ENCODE results near the gene TP53I11. TPM values are rescaled to one million over a fixed set of nuclear protein-coding genes. Genes with fewer than 3 reads are reported as not detected.

The TP53I11 gene
- total and polyA plus RNA-seq, 2 donors (not counting 3 experiments of a cell fraction or from before 2014, with no cell fraction given) = 31.5 to 79.4 TPM

- H3K36me3 ChIP-seq (ENCODE audit: control insufficient read depth in 2 of 2, extremely low read depth in 1 of 2, insufficient read depth in 2 of 2, low read length in 2 of 2) = no peaks in the 10 kb centered on the region
- no peak overlapping the region for H3K4me3 ChIP-seq (replicated peaks in 1 of 3; ENCODE audit: insufficient read depth in 1 of 3, low read depth in 1 of 3, low read length in 3 of 3)
- no peak for TF ChIP-seq CTCF (IDR thresholded peaks at IDR 0.05; ENCODE audit: extremely low read depth in 1 of 2, insufficient read depth in 1 of 2, low read depth in 1 of 2, low read length in 2 of 2)
- no peak for TF ChIP-seq JUN (IDR thresholded peaks at IDR 0.05; ENCODE audit: borderline replicate concordance, insufficient read depth, insufficient read length, low read depth)
- TF ChIP-seq EZH2 (IDR thresholded peaks at IDR 0.05; ENCODE audit: borderline replicate concordance, low read depth, low read length, severe bottlenecking) = no peak
- no peak for TF ChIP-seq FOS (IDR thresholded peaks at IDR 0.05; ENCODE audit: borderline replicate concordance, insufficient read depth, low read length)
- no TSS peak for BruUV-seq (replicated peaks)
- no peaks in the 10 kb centered on the region for H4K20me1 ChIP-seq (replicated peaks; ENCODE audit: control insufficient read depth, extremely low read depth, insufficient read depth, low read length)
- H2AFZ ChIP-seq (ENCODE audit: low read depth, low read length) = no peak overlapping the region
- H3K9me3 ChIP-seq (replicated peaks; ENCODE audit: control insufficient read depth, insufficient read depth, low read length) = no peaks in the 10 kb centered on the region
- FAIRE-seq = no peak
- no peaks in the 10 kb centered on the region for H3K9me1 ChIP-seq (replicated peaks; ENCODE audit: control insufficient read depth, extremely low read depth, insufficient read depth, low read length)
- no peak for DNase-seq (ENCODE audit: low read depth, low spot score)
- CTCF ChIA-PET = interaction anchor here (0.7 kb wide), 1 partner anchor 112 kb away, joined by 3 read pairs; no protein-coding TSS in a partner anchor
- H3K4me1 ChIP-seq (ENCODE audit: control insufficient read depth, extremely low read depth, insufficient read depth, low read length) = no peaks in the 10 kb centered on the region
- no peak overlapping the region for H3K9ac ChIP-seq (replicated peaks; ENCODE audit: extremely low read depth, insufficient read depth, low read length)
- H3K79me2 ChIP-seq (ENCODE audit: control insufficient read depth, insufficient read depth, low read length) = no peaks in the 10 kb centered on the region
- intact Hi-C loops (cut with micrococcal nuclease) (no loop called here), dilution Hi-C loops (cut with MboI; ENCODE audit: extremely low pct_ligation_motif_present, low sequenced_read_pairs) (no loop called here)
- POLR2A ChIA-PET = no interaction called here
- no peak overlapping the region for H3K27ac ChIP-seq (ENCODE audit: insufficient read depth, low read depth, low read length)
- H3K4me2 ChIP-seq (ENCODE audit: insufficient read depth, low read length) = no peak overlapping the region
- peaks cover 5 to 6% of the 10 kb centered on the region in 2 experiments for H3K27me3 ChIP-seq (ENCODE audit: control insufficient read depth in 2 of 2, insufficient read depth in 2 of 2, low read length in 2 of 2)
Measured at GRCh38 chr11:44999068-44999467, 48.4 kb upstream of the TP53I11 start.

GRCh38 chr11:44998051-44998450, 47.4 kb upstream of the TP53I11 start:
- Histone ChIP-seq H3K27me3 (ENCODE audit: control insufficient read depth in 2 of 2, insufficient read depth in 2 of 2, low read length in 2 of 2) (peaks cover 3 to 6% of the 10 kb centered on the region in 2 experiments), H3K9ac (replicated peaks; ENCODE audit: extremely low read depth, insufficient read depth, low read length) (no peak overlapping the region), H3K4me2 (ENCODE audit: insufficient read depth, low read length) (no peak overlapping the region), H3K9me1 (replicated peaks; ENCODE audit: control insufficient read depth, extremely low read depth, insufficient read depth, low read length) (no peaks in the 10 kb centered on the region), H3K36me3 (ENCODE audit: control insufficient read depth in 2 of 2, extremely low read depth in 1 of 2, insufficient read depth in 2 of 2, low read length in 2 of 2) (no peaks in the 10 kb centered on the region), H2AFZ (ENCODE audit: low read depth, low read length) (no peak overlapping the region), H3K27ac (ENCODE audit: insufficient read depth, low read depth, low read length) (no peak overlapping the region), H3K79me2 (ENCODE audit: control insufficient read depth, insufficient read depth, low read length) (no peaks in the 10 kb centered on the region), H3K4me1 (ENCODE audit: control insufficient read depth, extremely low read depth, insufficient read depth, low read length) (no peaks in the 10 kb centered on the region), H3K4me3 (replicated peaks in 1 of 3; ENCODE audit: insufficient read depth in 1 of 3, low read depth in 1 of 3, low read length in 3 of 3) (no peak overlapping the region), H3K9me3 (replicated peaks; ENCODE audit: control insufficient read depth, insufficient read depth, low read length) (no peaks in the 10 kb centered on the region), H4K20me1 (replicated peaks; ENCODE audit: control insufficient read depth, extremely low read depth, insufficient read depth, low read length) (no peaks in the 10 kb centered on the region)
- DNase-seq (ENCODE audit: low read depth, low spot score) (no peak), FAIRE-seq (no peak)
- no peak for TF ChIP-seq POLR2A (IDR thresholded peaks at IDR 0.05; ENCODE audit: low read depth, low read length)
- TF ChIP-seq JUN (IDR thresholded peaks at IDR 0.05; ENCODE audit: borderline replicate concordance, insufficient read depth, insufficient read length, low read depth) = no peak
- no peak for TF ChIP-seq POLR2AphosphoS5 (IDR thresholded peaks at IDR 0.05; ENCODE audit: insufficient read depth, low read depth, low read length)
- no peak for TF ChIP-seq MAX (IDR thresholded peaks at IDR 0.05; ENCODE audit: insufficient read depth, insufficient read length)
- no peak for TF ChIP-seq EZH2 (IDR thresholded peaks at IDR 0.05; ENCODE audit: borderline replicate concordance, low read depth, low read length, severe bottlenecking)
- TF ChIP-seq MYC (IDR thresholded peaks at IDR 0.05; ENCODE audit: low read depth, low read length) = no peak
- TF ChIP-seq CTCF (IDR thresholded peaks at IDR 0.05; ENCODE audit: extremely low read depth in 1 of 2, insufficient read depth in 1 of 2, low read depth in 1 of 2, low read length in 2 of 2) = no peak
- TF ChIP-seq GATA2 (IDR thresholded peaks at IDR 0.05; ENCODE audit: insufficient read depth, insufficient read length, low read depth, low read length) = no peak
- TF ChIP-seq FOS (IDR thresholded peaks at IDR 0.05; ENCODE audit: borderline replicate concordance, insufficient read depth, low read length) = no peak
- POLR2A ChIA-PET = no interaction called here
- dilution Hi-C loops (cut with MboI; ENCODE audit: extremely low pct_ligation_motif_present, low sequenced_read_pairs) (no loop called here), intact Hi-C loops (cut with micrococcal nuclease) (no loop called here)
- BruUV-seq (replicated peaks) = no TSS peak
- CTCF ChIA-PET = interaction anchor here (0.6 to 1.1 kb wide), 4 partner anchors 62 to 254 kb away, joined by 3 to 4 read pairs (median 3); no protein-coding TSS in a partner anchor

Measured in endothelial cell of umbilical vein (primary cell).